Stomach (tissue), 4 donors: ENCODE results near the gene SEMA4A.

Experiments used
- CTCF ChIP-seq, 7 experiments: fragments of 450-650 bp in 4 of 7; fragments of 200-600 bp in 3 of 7; sonication (generic) in 3 of 7; IDR thresholded peaks; one replicate each; pipeline ENCODE4 v1.5.1; 2016 to 2019; ENCODE audit warnings: antibody characterized with exemption in 7 of 7, control low read depth in 2 of 7, mild to moderate bottlenecking in 1 of 7
- POLR2AphosphoS5 ChIP-seq, 3 donors: sonication (generic); formaldehyde crosslinking; IDR thresholded peaks; one replicate each; pipeline ENCODE4 v1.6.1; 2016; ENCODE audit warnings: antibody characterized with exemption in 3 of 3

- TF ChIP-seq CTCF (IDR thresholded peaks at IDR 0.05) = no peak
- no peak for TF ChIP-seq POLR2AphosphoS5 (IDR thresholded peaks at IDR 0.05)
Measured at GRCh38 chr1:156211243-156211642, 57.9 kb downstream of the SEMA4A start.
